BLaER1 treated with 17β-estradiol and CSF1 and Interleukin-3, amounts not matched to agents 10 nM and 100 nM (cell line): Measurements from ENCODE around the gene KRTAP10-10.
"Not testable (repeated sequence)": the region's sequence is repeated elsewhere in the genome, so short reads cannot be mapped to it uniquely, and the experiment has no call there.

Experiments used
- H3K27ac ChIP-seq, 11 experiments: shearing (Covaris generic); formaldehyde crosslinking; 2 replicates each; pipeline ENCODE4 v1.8.1; 2022
- H3K27me3 ChIP-seq, 11 experiments: shearing (Covaris generic); formaldehyde crosslinking; 2 replicates each; pipeline ENCODE4 v1.8.1; 2022
- H3K36me3 ChIP-seq, 11 experiments: shearing (Covaris generic); formaldehyde crosslinking; 2 replicates each; pipeline ENCODE4 v1.8.1; 2022
- H3K4me1 ChIP-seq, 10 experiments: shearing (Covaris generic); formaldehyde crosslinking; 2 replicates each; pipeline ENCODE4 v1.8.1; 2022
- H3K4me2 ChIP-seq, 11 experiments: shearing (Covaris generic); formaldehyde crosslinking; 2 replicates each; pipeline ENCODE4 v1.8.1; 2022
- H3K4me3 ChIP-seq, 10 experiments: shearing (Covaris generic); formaldehyde crosslinking; 2 replicates each; pipeline ENCODE4 v1.8.1; 2022
- H3K9ac ChIP-seq, 11 experiments: shearing (Covaris generic); formaldehyde crosslinking; 2 replicates each; pipeline ENCODE4 v1.8.1; 2022
- H3K9me3 ChIP-seq, 11 experiments: shearing (Covaris generic); formaldehyde crosslinking; replicated peaks in 1 of 11; 2 replicates each; pipeline ENCODE4 v1.8.1; 2022
- H4K20me1 ChIP-seq, 11 experiments: shearing (Covaris generic); formaldehyde crosslinking; 2 replicates each; pipeline ENCODE4 v1.8.1; 2022
- Cebpa-rat ChIP-seq, 11 experiments: shearing (Covaris generic); IDR thresholded peaks; 2 replicates each; pipeline ENCODE4 v1.8.1; 2022

The KRTAP10-10 gene

GRCh38 chr21:44658913-44659595 is 21.9 kb downstream of the KRTAP10-10 start:
- Histone ChIP-seq H3K9ac (peak overlapping the region in 5 of 11 experiments; percentile 1 to 35 (median 23); a peak in 5 of 22 replicates), H3K27me3 (no peaks in the 10 kb centered on the region), H4K20me1 (no peaks in the 10 kb centered on the region), H3K4me1 (peaks cover 29 to 39% (median 37%) of the 10 kb centered on the region in 10 experiments), H3K36me3 (peaks cover 0 to 5% (median 0%) of the 10 kb centered on the region in 11 experiments; a peak in 2 of 22 replicates), H3K27ac (peak overlapping the region in 10 of 11 experiments; percentile 29 to 70 (median 64); a peak in 16 of 22 replicates), H3K4me2 (peak overlapping the region; percentile 59 to 89 (median 68)), H3K9me3 (peaks cover 36 to 67% (median 46%) of the 10 kb centered on the region in 11 experiments), H3K4me3 (0 out of 20 replicates have a peak overlapping the region, but pooled peaks of 1 of the 10 experiments have one; percentile 6)
- TF ChIP-seq Cebpa-rat (IDR thresholded peaks at IDR 0.05) = peak in 1 of 11 experiments; percentile 7; a peak in 1 of 22 replicates

GRCh38 chr21:44661567-44661966 is 24.4 kb downstream of the KRTAP10-10 start:
- H3K27me3 ChIP-seq, H3K36me3 ChIP-seq, H4K20me1 ChIP-seq, H3K4me2 ChIP-seq, H3K4me3 ChIP-seq, H3K27ac ChIP-seq, H3K9ac ChIP-seq: not testable (repeated sequence)
- Histone ChIP-seq H3K9me3 (peaks cover 18 to 41% (median 27%) of the 10 kb centered on the region in 11 experiments), H3K4me1 (peaks cover 26 to 30% (median 29%) of the 10 kb centered on the region in 10 experiments)

- TF ChIP-seq Cebpa-rat (IDR thresholded peaks at IDR 0.05) = no peak
- peaks cover 18 to 46% (median 29%) of the 10 kb centered on the region in 11 experiments for H3K9me3 ChIP-seq
- H3K36me3 ChIP-seq = no peaks in the 10 kb centered on the region
- H3K4me3 ChIP-seq = no peak overlapping the region
- no peak overlapping the region for H3K9ac ChIP-seq
- no peak overlapping the region for H3K27ac ChIP-seq
- peaks cover 0 to under 1% (median 0%) of the 10 kb centered on the region in 10 experiments; a peak in 3 of 20 replicates for H3K4me1 ChIP-seq
- no peak overlapping the region for H3K4me2 ChIP-seq
- no peaks in the 10 kb centered on the region for H4K20me1 ChIP-seq
- H3K27me3 ChIP-seq = no peaks in the 10 kb centered on the region
Measured at GRCh38 chr21:44664691-44665090, 27.5 kb downstream of the KRTAP10-10 start.

- Histone ChIP-seq H3K4me1 (no peaks in the 10 kb centered on the region), H3K27ac (no peak within 1 kb of the TSS), H3K9me3 (peaks cover 35 to 65% (median 46%) of the 10 kb centered on the region in 11 experiments), H3K4me3 (no peak within 1 kb of the TSS), H4K20me1 (no peaks in the 10 kb centered on the region), H3K36me3 (0 out of 22 replicates have a peak, but pooled peaks cover 0 to 5% (median 0%) of the 10 kb centered on the region in 11 experiments), H3K9ac (no peak within 1 kb of the TSS), H3K4me2 (no peak within 1 kb of the TSS), H3K27me3 (no peaks in the 10 kb centered on the region)
- no peak for TF ChIP-seq Cebpa-rat (IDR thresholded peaks at IDR 0.05)
Measured at GRCh38 chr21:44666401-44667320, 29.5 kb downstream of the KRTAP10-10 start, which contains the start of gene KRTAP12-2. KRTAP12-2 (minus strand) TSS chr21:44666927; CDS start chr21:44666886, 41 bp downstream.

- H3K27ac ChIP-seq = no peak overlapping the region
- TF ChIP-seq Cebpa-rat (IDR thresholded peaks at IDR 0.05) = no peak
- no peaks in the 10 kb centered on the region for H3K4me1 ChIP-seq
- no peaks in the 10 kb centered on the region for H4K20me1 ChIP-seq
- H3K27me3 ChIP-seq = no peaks in the 10 kb centered on the region
- 0 out of 22 replicates have a peak, but pooled peaks cover 0 to 5% (median 0%) of the 10 kb centered on the region in 11 experiments for H3K36me3 ChIP-seq
- no peak overlapping the region for H3K4me3 ChIP-seq
- H3K9me3 ChIP-seq = peaks cover 43 to 71% (median 54%) of the 10 kb centered on the region in 11 experiments
- H3K9ac ChIP-seq = no peak overlapping the region
- no peak overlapping the region for H3K4me2 ChIP-seq
Measured at GRCh38 chr21:44667612-44668011, 30.5 kb downstream of the KRTAP10-10 start.

GRCh38 chr21:44670642-44671432 is 33.7 kb downstream of the KRTAP10-10 start:
- Histone ChIP-seq H3K27ac (no peak overlapping the region), H3K36me3 (0 out of 22 replicates have a peak, but pooled peaks cover 0 to 5% (median 0%) of the 10 kb centered on the region in 11 experiments), H4K20me1 (no peaks in the 10 kb centered on the region), H3K4me1 (no peaks in the 10 kb centered on the region), H3K9me3 (peaks cover 54 to 76% (median 61%) of the 10 kb centered on the region in 11 experiments), H3K9ac (no peak overlapping the region), H3K4me2 (no peak overlapping the region), H3K4me3 (no peak overlapping the region), H3K27me3 (no peaks in the 10 kb centered on the region)
- no peak for TF ChIP-seq Cebpa-rat (IDR thresholded peaks at IDR 0.05)

GRCh38 chr21:44671911-44672310 is 34.8 kb downstream of the KRTAP10-10 start:
- Histone ChIP-seq H3K27me3 (no peaks in the 10 kb centered on the region), H3K9me3 (peaks cover 54 to 80% (median 63%) of the 10 kb centered on the region in 11 experiments), H3K27ac (no peak overlapping the region), H3K4me1 (no peaks in the 10 kb centered on the region), H3K9ac (no peak overlapping the region), H3K36me3 (0 out of 22 replicates have a peak, but pooled peaks cover 0 to 5% (median 0%) of the 10 kb centered on the region in 11 experiments), H3K4me3 (no peak overlapping the region), H4K20me1 (no peaks in the 10 kb centered on the region), H3K4me2 (no peak overlapping the region)
- TF ChIP-seq Cebpa-rat (IDR thresholded peaks at IDR 0.05) = no peak

GRCh38 chr21:44677881-44678280 is 40.7 kb downstream of the KRTAP10-10 start:
- no peak overlapping the region for H3K27ac ChIP-seq
- peaks cover 10 to 32% (median 17%) of the 10 kb centered on the region in 11 experiments for H3K9me3 ChIP-seq
- TF ChIP-seq Cebpa-rat (IDR thresholded peaks at IDR 0.05) = no peak
- H3K4me1 ChIP-seq = no peaks in the 10 kb centered on the region
- H3K36me3 ChIP-seq = no peaks in the 10 kb centered on the region
- H3K27me3 ChIP-seq = no peaks in the 10 kb centered on the region
- H4K20me1 ChIP-seq = no peaks in the 10 kb centered on the region
- H3K4me2 ChIP-seq = no peak overlapping the region
- no peak overlapping the region for H3K4me3 ChIP-seq
- no peak overlapping the region for H3K9ac ChIP-seq
